HG03159 (cell line): ENCODE data around the gene TSPAN9.

Experiments
- ATAC-seq: cut with Tn5 transposase; IDR thresholded peaks from one replicate; pipeline ENCODE4 v1.9.1; 2021; ENCODE audit warnings: mild to moderate bottlenecking, moderate library complexity; ENCODE audit not compliant: unreplicated experiment

TSPAN9 gene

DNA sequence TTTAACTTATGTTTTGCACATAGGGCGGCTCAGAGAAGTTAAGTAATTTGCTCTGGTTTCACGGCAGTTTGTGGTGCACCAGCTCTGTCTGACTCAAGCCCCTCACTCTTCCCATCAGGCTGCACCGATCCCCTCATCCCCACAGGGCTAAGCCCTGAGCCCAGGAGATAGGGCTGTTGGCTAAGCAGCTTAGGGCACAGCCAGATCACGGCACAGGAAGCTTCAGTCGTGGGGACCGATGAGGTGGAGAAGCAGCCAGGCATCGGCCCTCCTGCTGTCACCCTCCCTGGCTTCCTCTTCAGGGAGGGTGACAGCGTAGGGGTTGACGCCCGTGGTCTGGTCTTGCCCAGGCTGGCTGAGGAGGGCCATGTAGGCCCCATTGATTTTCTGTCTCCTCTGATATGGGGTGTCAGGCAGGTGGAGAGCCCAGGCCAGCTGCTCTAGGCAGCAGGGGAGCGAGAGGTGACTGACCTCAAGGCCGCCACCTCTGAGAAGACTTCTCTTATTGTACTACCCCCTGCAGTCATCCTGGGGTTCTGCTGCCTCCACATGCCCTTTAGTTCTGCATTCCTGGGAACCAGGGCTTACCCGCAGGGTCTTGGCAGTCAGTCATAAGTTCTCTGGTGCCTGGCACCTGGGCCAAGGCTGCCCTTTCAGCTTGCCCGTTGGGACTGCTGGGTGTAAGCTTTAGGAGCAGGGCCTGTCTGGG is 166.4 kb downstream of the TSPAN9 start:
- ATAC-seq, result no peak

- ATAC-seq, result no peak
These were observed 167.1 kb downstream of the TSPAN9 start for GRCh38 chr12:3244219-3244750.

DNA sequence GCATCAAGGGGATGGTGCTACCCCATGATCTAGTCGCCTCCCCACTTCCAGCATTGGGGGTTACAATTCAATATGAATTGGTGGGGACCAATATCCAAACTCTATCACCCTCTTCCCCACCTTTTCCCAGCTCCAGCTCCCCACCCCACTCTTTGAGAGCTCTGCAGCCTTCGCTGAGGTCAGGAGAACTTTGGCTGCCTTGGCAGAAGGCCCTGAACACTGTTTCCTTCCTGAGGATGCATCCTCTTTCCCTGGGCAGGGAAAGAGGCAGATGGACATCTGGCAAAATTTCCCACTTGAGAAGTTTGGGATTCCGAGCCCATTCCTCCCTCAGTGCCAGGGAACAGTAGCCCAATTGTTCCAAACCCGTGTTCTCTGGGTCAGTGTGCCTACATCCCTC is 169.1 kb downstream of the TSPAN9 start:
- ATAC-seq, result no peak

GRCh38 chr12:3247077-3247476 is 169.9 kb downstream of the TSPAN9 start:
- no peak for ATAC-seq

DNA sequence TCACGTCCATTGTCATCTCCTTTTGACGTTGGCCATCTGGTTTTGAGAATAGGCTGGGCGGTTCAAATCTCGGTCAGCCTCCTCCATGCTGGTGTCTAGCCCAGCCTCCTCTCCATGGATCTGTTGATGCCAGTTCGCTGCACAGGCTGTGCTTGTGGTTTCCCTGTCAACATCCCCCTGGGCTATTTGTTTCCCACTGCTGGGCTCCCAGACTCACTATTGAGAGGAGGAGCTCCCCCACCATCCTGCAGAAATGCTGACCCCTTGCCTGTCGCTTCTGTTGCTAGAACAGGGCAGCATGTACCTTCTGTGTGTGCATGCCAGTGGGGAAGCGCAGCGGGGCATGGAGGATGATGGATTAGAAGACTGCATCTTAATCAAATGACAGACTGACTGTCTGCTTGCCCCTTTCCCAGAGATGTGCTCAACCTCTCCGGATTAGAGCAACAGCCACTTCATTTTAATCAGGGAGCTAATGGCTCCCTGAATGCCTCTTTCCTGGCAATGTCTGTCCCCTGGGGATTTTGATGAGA is 170.5 kb downstream of the TSPAN9 start:
- no peak for ATAC-seq

- ATAC-seq, result no peak
These were observed 172.1 kb downstream of the TSPAN9 start for GRCh38 chr12:3249081-3249800.

- no peak for ATAC-seq
These were observed 172.9 kb downstream of the TSPAN9 start for GRCh38 chr12:3250034-3250433.

DNA sequence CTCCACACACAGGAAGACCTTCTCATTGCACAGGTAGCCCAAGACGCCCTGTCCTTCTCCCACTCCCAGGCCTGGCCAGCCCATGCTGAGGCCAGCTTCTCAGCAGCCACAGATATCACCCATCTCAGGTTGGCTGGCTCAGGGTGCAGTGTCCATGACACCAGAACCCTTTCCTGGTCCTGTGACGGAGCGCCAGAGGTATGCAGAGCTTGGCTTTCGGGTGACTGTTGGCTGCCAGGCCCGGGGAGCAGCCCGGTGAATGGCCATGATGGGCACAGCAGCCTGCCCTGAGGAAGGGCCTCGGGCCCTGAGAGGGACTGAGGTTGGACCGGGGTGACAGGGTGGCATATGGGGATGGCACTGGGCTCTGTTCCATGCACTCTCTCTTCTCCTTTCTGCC is 173.4 kb downstream of the TSPAN9 start:
- ATAC-seq, result no peak

DNA sequence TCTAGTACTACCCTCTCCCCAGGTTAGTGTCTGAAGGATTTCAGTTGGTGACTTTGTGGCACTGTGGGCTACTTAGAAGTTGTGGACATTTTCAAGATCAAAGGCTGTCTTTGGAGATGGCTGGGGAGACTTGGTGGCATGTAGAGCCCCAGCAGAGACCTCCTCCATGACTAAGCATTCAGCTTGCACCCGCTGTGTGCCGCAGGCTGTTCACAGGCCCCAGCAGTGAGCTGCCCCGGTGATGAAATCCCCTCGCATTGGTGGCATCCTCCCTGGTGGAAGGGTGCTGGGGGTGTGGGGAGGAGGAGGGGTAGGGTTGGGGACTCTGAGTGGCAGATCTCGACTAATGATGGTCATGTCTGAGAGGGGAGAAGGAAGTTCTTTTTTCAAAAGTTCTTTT is 173.9 kb downstream of the TSPAN9 start:
- ATAC-seq, result no peak

DNA sequence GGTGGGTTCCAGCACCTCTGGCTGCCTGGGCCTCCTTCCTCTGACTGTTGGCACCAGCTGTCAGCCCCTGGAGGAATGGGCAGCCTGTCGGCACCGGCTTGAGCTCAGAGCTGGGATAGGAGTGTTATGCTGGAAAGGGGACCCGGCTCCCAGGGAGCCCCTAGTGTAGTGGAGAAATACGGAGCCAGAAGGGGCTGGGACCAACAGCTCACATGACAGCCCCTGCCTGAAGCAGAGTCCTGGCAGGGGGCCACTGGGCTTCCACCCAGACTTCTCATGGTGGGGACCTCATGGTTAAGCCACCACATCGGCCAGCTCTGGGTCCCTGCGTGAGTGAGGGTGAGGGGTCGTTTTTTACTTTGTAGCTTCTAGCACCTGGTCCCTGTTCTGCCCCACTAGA is 174.5 kb downstream of the TSPAN9 start:
- no peak for ATAC-seq

- ATAC-seq, result no peak
These were observed 175.3 kb downstream of the TSPAN9 start for GRCh38 chr12:3252450-3252891.

- no peak for ATAC-seq
These were observed 176.6 kb downstream of the TSPAN9 start for GRCh38 chr12:3253682-3254275.

DNA sequence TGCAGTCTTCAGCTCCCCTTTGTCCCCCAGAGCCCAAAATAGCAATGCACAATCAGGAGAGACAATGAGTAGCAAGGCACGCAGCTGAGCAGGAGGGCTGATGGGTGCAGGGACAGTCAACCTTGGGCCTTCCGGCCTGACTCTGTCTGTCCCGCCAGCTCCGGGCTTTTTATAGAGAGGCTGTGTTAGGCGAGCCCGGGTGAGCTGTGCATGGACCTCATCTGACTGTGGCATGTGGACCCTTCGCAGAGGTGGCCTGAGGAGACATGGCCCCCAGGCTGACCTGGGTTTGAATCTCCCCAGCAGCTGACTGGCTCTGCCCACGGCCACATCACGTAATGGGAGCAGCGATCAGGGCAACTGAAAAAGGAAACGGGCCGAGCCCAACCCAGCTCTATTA is 177.9 kb downstream of the TSPAN9 start:
- ATAC-seq, result no peak

DNA sequence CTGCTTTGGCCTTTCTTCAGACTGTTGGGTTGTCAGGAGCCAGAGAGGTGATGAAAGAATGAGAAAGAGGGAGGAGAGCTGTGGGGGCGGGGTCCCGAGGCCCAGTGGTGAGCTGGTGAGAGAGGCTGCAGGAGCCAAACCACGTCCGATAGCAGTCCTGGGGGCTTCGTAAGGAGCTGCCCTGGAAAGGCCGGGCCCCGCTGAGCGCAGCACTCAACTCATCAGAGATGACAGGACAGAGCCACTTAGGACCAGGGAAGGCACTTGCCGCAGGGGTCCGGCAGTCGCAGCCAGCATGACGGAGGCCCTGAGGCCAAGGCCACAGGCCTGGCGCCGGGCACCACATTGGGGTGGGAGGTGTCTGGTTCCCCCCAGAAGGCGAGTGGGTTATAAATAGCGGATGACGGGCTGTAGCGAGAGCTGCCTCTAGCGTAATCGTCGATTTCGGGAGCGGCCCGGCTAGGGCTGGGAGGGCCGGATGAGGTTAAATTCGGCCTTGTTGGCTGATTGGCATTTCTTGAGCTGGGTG is 179.0 kb downstream of the TSPAN9 start:
- ATAC-seq, result no peak

- no peak for ATAC-seq
These were observed 180.2 kb downstream of the TSPAN9 start for GRCh38 chr12:3257411-3257810.

GRCh38 chr12:3259973-3260372 is 182.8 kb downstream of the TSPAN9 start:
- ATAC-seq, result no peak

DNA sequence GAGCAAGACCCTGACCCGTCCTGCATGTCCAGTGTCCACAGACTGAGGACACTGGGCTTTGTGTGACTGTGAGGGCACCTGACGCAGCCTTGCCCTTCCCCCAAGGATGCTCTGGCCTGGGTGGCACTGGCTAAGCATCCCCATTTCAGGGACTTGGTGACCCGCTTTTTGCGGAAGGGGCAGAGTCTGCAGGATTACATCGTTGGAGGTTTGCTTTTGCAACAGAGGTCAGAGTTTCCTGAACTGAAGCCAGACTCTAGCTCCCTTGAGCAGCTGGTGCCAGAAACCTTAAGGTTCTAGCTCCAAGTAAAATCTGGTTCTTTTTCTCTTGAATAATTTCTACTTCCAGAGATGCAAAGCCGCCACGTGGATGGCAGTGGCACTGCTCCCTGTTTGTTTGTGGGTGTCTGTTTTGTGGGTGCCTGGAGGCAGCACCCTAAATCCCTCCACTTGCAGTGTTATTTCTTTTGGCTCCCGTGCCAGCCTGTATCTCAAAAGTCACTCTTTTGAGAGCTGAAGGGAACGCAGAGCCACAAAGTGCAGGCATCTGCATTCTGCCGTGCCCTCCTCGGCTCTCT is 184.7 kb downstream of the TSPAN9 start:
- no peak for ATAC-seq

DNA sequence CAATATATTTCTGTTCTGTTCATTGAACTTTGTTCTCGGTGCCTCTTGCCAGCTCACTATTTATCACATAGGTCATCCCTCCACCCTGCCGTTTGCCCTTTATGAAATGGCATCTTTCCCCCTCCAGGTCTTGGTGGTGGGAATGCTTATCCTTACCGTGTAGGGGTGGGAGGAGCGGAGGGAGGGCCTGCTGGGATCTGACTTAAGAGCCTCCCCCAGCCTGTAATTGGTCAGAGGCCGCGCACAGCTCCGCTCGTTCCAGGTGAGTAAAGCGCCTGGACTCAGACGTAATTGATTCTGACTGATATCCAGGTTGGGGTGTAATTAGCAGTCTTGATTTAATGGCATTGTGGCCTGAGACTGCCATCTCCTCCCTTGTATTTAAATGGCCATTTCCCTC is 185.3 kb downstream of the TSPAN9 start:
- no peak for ATAC-seq

DNA sequence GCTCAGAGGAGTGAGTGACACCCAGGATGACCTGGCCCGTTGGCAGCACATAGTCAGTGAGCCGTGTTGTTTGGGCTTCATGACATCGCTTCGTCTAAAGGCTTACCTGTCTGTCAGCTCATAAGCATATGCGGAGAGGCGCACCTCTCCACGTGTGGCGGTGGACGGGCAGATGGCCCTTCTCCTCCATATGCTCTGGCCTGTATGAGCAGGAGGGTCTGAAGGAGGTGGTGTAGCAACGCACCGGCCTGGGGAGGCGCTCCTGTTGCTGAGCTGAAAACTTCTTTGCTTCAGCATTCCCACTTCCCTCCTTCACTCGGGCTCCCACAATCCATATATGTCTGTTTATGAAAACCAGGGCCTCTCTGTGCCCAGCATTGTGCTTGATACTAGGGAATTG is 186.1 kb downstream of the TSPAN9 start:
- no peak for ATAC-seq

- ATAC-seq, result no peak
These were observed 187.1 kb downstream of the TSPAN9 start for GRCh38 chr12:3263939-3264922.
